ENCODE results near the gene COL25A1. TPM values are rescaled to one million over a fixed set of nuclear protein-coding genes. Genes with fewer than 3 reads are reported as not detected.

Gene COL25A1
- total RNA-seq, 1 experiment from 2014 or later = 8.8 TPM

DNA sequence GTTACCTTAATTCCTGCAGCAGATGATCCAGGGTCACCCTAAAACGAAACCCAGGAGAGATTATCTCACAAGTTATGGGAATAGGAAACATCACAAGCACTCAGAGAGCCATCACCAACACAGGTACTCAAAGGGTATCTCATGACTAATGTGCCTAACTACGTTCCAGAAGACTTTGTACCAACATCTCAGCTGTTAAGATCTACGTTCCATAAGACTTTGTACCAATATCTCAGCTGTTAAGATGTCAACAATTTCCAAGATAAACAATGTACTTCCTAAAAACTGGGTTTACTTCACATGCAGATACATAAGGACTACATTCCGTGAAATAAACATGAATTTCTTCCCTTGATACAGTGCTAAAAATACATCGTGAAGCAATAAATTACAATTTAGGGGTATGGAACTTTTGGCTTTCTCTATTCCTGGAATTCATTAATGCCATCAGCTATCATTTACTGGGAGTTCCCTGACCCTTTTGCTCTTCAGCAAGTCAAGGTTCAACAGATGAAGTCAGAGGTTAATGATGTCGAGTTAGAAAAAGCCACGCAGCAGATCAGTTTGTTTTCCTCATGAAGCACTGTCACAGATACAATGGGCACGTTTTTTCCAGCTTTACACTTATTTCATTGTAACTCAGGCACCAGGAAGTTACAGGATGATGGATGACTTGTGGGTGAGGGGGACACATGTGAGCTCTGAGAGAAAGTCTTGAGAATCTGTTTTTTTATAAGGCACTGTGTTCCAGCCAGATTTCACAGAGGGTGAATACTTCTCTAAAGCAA is 412.6 kb downstream of the COL25A1 start:
- peaks cover 74% of the 10 kb centered on the region for H3K4me1 ChIP-seq (ENCODE audit: insufficient read depth, low read length, poor library complexity, severe bottlenecking)
- no peaks in the 10 kb centered on the region for H3K9me3 ChIP-seq (ENCODE audit: low read depth, low read length, poor library complexity, severe bottlenecking)
- H3K4me3 ChIP-seq (ENCODE audit: low read depth, low read length, poor library complexity, severe bottlenecking) = no peak overlapping the region
- intact Hi-C loops (cut with micrococcal nuclease; ENCODE audit: unreplicated experiment) = no loop called here
- TF ChIP-seq, protein P1, sequence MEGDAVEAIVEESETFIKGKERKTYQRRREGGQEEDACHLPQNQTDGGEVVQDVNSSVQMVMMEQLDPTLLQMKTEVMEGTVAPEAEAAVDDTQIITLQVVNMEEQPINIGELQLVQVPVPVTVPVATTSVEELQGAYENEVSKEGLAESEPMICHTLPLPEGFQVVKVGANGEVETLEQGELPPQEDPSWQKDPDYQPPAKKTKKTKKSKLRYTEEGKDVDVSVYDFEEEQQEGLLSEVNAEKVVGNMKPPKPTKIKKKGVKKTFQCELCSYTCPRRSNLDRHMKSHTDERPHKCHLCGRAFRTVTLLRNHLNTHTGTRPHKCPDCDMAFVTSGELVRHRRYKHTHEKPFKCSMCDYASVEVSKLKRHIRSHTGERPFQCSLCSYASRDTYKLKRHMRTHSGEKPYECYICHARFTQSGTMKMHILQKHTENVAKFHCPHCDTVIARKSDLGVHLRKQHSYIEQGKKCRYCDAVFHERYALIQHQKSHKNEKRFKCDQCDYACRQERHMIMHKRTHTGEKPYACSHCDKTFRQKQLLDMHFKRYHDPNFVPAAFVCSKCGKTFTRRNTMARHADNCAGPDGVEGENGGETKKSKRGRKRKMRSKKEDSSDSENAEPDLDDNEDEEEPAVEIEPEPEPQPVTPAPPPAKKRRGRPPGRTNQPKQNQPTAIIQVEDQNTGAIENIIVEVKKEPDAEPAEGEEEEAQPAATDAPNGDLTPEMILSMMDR (conservative IDR thresholded peaks at IDR 0.05; ENCODE audit: low read depth, low read length) = no peak
- TF ChIP-seq EZH2 (IDR thresholded peaks at IDR 0.05; ENCODE audit: borderline replicate concordance, low read depth, low read length, poor library complexity, severe bottlenecking) = no peak
- peak; percentile 29 for DNase-seq (ENCODE audit: low spot score)
- ChIA-PET CTCF (no interaction called here), POLR2A (ENCODE audit: low non-redundant PET) (no interaction called here)
- peak overlapping the region; percentile 23 for H3K27ac ChIP-seq (ENCODE audit: low read depth, low read length, poor library complexity, severe bottlenecking)
- BruUV-seq (replicated peaks) = no TSS peak
- no peaks in the 10 kb centered on the region for H3K36me3 ChIP-seq (ENCODE audit: insufficient read depth, low read length, poor library complexity, severe bottlenecking)
- no peaks in the 10 kb centered on the region for H3K27me3 ChIP-seq (replicated peaks; ENCODE audit: insufficient read depth, low read depth, low read length, poor library complexity)

DNA sequence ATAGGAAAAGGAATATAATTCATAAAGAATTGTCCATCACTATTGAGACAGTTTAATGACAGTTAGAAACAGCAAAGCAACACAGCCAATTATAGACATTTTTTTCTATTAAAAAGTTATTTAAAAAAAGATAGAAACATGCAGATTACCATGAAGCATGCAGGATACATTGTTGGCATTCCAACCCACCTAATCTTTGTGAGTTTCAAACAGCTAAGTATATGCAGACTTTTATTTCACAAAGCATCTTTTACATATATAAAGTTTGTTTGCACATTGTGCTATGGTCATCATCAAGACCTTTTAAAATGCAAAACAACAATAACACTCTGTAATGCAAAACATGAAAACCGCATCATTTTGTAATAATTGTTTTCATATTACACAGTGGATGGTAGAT is 413.7 kb downstream of the COL25A1 start:
- CTCF ChIA-PET = no interaction called here
- POLR2A ChIA-PET (ENCODE audit: low non-redundant PET) = no interaction called here
- Histone ChIP-seq H3K27me3 (replicated peaks; ENCODE audit: insufficient read depth, low read depth, low read length, poor library complexity) (no peaks in the 10 kb centered on the region), H3K36me3 (ENCODE audit: insufficient read depth, low read length, poor library complexity, severe bottlenecking) (no peaks in the 10 kb centered on the region), H3K9me3 (ENCODE audit: low read depth, low read length, poor library complexity, severe bottlenecking) (no peaks in the 10 kb centered on the region), H3K4me3 (ENCODE audit: low read depth, low read length, poor library complexity, severe bottlenecking) (no peak overlapping the region), H3K27ac (ENCODE audit: low read depth, low read length, poor library complexity, severe bottlenecking) (no peak overlapping the region), H3K4me1 (ENCODE audit: insufficient read depth, low read length, poor library complexity, severe bottlenecking) (peaks cover 81% of the 10 kb centered on the region)
- BruUV-seq (replicated peaks) = no TSS peak
- intact Hi-C loops (cut with micrococcal nuclease; ENCODE audit: unreplicated experiment) = no loop called here
- DNase-seq (ENCODE audit: low spot score) = no peak
- TF ChIP-seq EZH2 (IDR thresholded peaks at IDR 0.05; ENCODE audit: borderline replicate concordance, low read depth, low read length, poor library complexity, severe bottlenecking) = no peak
- TF ChIP-seq, protein P1 (conservative IDR thresholded peaks at IDR 0.05; ENCODE audit: low read depth, low read length) = no peak

DNA sequence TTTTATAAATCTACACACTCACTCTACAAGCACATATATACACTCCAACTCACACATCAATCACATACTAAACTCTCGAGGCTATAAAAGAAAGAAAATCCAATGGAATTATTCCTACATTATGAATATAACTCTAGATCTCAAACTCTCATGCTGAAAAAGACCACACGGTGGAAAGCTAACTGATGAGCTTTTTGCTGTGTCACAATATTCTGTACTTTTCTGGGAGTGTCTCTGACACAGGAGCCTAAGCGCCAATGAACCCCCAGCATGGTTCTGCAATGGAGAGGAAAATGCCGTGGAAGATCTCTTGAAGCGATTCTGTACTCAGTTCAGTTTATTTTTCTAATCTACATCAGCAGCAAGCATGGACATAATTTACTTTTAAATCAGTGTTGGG is 415.4 kb downstream of the COL25A1 start:
- CTCF ChIA-PET = no interaction called here
- POLR2A ChIA-PET (ENCODE audit: low non-redundant PET) = no interaction called here
- intact Hi-C loops (cut with micrococcal nuclease; ENCODE audit: unreplicated experiment) = no loop called here
- H3K27me3 ChIP-seq (replicated peaks; ENCODE audit: insufficient read depth, low read depth, low read length, poor library complexity) = no peaks in the 10 kb centered on the region
- no peak overlapping the region for H3K4me3 ChIP-seq (ENCODE audit: low read depth, low read length, poor library complexity, severe bottlenecking)
- TF ChIP-seq EZH2 (IDR thresholded peaks at IDR 0.05; ENCODE audit: borderline replicate concordance, low read depth, low read length, poor library complexity, severe bottlenecking) = no peak
- TF ChIP-seq, protein P1 (conservative IDR thresholded peaks at IDR 0.05; ENCODE audit: low read depth, low read length) = no peak
- H3K9me3 ChIP-seq (ENCODE audit: low read depth, low read length, poor library complexity, severe bottlenecking) = no peaks in the 10 kb centered on the region
- H3K27ac ChIP-seq (ENCODE audit: low read depth, low read length, poor library complexity, severe bottlenecking) = no peak overlapping the region
- DNase-seq (ENCODE audit: low spot score) = no peak
- peaks cover 78% of the 10 kb centered on the region for H3K4me1 ChIP-seq (ENCODE audit: insufficient read depth, low read length, poor library complexity, severe bottlenecking)
- BruUV-seq (replicated peaks) = no TSS peak
- H3K36me3 ChIP-seq (ENCODE audit: insufficient read depth, low read length, poor library complexity, severe bottlenecking) = no peaks in the 10 kb centered on the region
